Lower leg skin (tissue), 3 donors: ENCODE results near the gene WSB2.
"Not testable (repeated sequence)": the region's sequence is repeated elsewhere in the genome, so short reads cannot be mapped to it uniquely, and the experiment has no call there.

ENCODE experiments used
- POLR2A ChIP-seq, 2 donors: fragments of 450-650 bp; IDR thresholded peaks; one replicate each; pipeline ENCODE4 v1.6.1; 2016 to 2017; ENCODE audit warnings: antibody characterized with exemption in 2 of 2, mild to moderate bottlenecking in 1 of 2, moderate library complexity in 1 of 2
- TF ChIP-seq, protein P1 (sequence below), 3 donors: fragments of 450-650 bp; IDR thresholded peaks; one replicate each; pipeline ENCODE4 v1.5.1; 2016; ENCODE audit warnings: antibody characterized with exemption in 3 of 3, mild to moderate bottlenecking in 3 of 3, moderate library complexity in 2 of 3

DNA sequence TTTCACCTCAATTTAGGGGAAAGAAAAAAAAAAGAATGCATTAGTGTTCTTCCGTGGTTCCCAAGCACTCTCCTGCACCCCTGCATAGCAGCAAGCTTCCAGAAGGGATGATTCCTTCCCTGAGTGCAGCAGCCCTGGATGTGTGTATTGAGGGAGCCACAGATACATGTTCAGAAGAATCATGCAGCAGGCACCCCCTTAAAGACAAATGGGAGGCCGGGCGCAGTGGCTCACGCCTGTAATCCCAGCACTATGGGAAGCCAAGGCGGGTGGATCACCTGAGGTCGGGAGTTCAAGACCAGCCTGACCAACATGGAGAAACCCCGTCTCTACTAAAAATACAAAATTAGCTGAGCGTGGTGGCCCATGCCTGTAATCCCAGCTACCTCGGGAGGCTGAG, 20.5 kb upstream of the WSB2 start:
- TF ChIP-seq, protein P1, sequence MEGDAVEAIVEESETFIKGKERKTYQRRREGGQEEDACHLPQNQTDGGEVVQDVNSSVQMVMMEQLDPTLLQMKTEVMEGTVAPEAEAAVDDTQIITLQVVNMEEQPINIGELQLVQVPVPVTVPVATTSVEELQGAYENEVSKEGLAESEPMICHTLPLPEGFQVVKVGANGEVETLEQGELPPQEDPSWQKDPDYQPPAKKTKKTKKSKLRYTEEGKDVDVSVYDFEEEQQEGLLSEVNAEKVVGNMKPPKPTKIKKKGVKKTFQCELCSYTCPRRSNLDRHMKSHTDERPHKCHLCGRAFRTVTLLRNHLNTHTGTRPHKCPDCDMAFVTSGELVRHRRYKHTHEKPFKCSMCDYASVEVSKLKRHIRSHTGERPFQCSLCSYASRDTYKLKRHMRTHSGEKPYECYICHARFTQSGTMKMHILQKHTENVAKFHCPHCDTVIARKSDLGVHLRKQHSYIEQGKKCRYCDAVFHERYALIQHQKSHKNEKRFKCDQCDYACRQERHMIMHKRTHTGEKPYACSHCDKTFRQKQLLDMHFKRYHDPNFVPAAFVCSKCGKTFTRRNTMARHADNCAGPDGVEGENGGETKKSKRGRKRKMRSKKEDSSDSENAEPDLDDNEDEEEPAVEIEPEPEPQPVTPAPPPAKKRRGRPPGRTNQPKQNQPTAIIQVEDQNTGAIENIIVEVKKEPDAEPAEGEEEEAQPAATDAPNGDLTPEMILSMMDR (IDR thresholded peaks at IDR 0.05): not testable (repeated sequence)
- not testable (repeated sequence) for TF ChIP-seq POLR2A (IDR thresholded peaks at IDR 0.05)
